ENCODE data around the gene EPB42.
"Not testable (repeated sequence)": the region's sequence is repeated elsewhere in the genome, so short reads cannot be mapped to it uniquely, and the experiment has no call there.

EPB42 gene

GRCh38 chr15:43212299-43212698, 8.5 kb downstream of the EPB42 start:
- DNase-seq (ENCODE audit: low read depth), result no peak

- no peak for DNase-seq (ENCODE audit: low read depth)
These were observed 9.5 kb downstream of the EPB42 start for GRCh38 chr15:43211224-43211735.

- no peak for DNase-seq (ENCODE audit: low read depth)
These were observed 10.0 kb downstream of the EPB42 start for GRCh38 chr15:43210807-43211206.

GRCh38 chr15:43210172-43210745, 10.6 kb downstream of the EPB42 start:
- DNase-seq (ENCODE audit: low read depth), result no peak

- no peak for DNase-seq (ENCODE audit: low read depth)
These were observed 11.6 kb downstream of the EPB42 start for GRCh38 chr15:43209059-43209824.

GRCh38 chr15:43208052-43209002, 12.5 kb downstream of the EPB42 start:
- no peak for DNase-seq (ENCODE audit: low read depth)

- no peak for DNase-seq (ENCODE audit: low read depth)
These were observed 13.8 kb downstream of the EPB42 start for GRCh38 chr15:43207024-43207423.

- DNase-seq (ENCODE audit: low read depth), result no peak
These were observed 14.8 kb downstream of the EPB42 start for GRCh38 chr15:43206054-43206453.

- DNase-seq (ENCODE audit: low read depth), result no peak
These were observed 16.6 kb downstream of the EPB42 start for GRCh38 chr15:43204016-43204901.

- DNase-seq (ENCODE audit: low read depth), result no peak
These were observed 20.8 kb downstream of the EPB42 start for GRCh38 chr15:43199945-43200488.

GRCh38 chr15:43198992-43199391, 21.8 kb downstream of the EPB42 start:
- no peak for DNase-seq (ENCODE audit: low read depth)

- not testable (repeated sequence) for DNase-seq (ENCODE audit: low read depth)
These were observed 22.3 kb downstream of the EPB42 start for GRCh38 chr15:43198556-43198955.

- not testable (repeated sequence) for DNase-seq (ENCODE audit: low read depth)
These were observed 23.0 kb downstream of the EPB42 start for GRCh38 chr15:43197773-43198172.

- no peak for DNase-seq (ENCODE audit: low read depth)
These were observed 23.9 kb downstream of the EPB42 start for GRCh38 chr15:43196760-43197548.

GRCh38 chr15:43194795-43195194, 26.0 kb downstream of the EPB42 start:
- DNase-seq (ENCODE audit: low read depth), result no peak

- DNase-seq (ENCODE audit: low read depth), result no peak
These were observed 27.1 kb downstream of the EPB42 start for GRCh38 chr15:43193710-43194109.

- DNase-seq (ENCODE audit: low read depth), result no peak
These were observed 30.6 kb downstream of the EPB42 start for GRCh38 chr15:43190178-43190577.

- DNase-seq (ENCODE audit: low read depth), result no peak
These were observed 31.5 kb downstream of the EPB42 start for GRCh38 chr15:43189296-43189695.

GRCh38 chr15:43187544-43188155, 33.2 kb downstream of the EPB42 start:
- no peak for DNase-seq (ENCODE audit: low read depth)

GRCh38 chr15:43186003-43186353, 34.8 kb downstream of the EPB42 start:
- no peak for DNase-seq (ENCODE audit: low read depth)
